Neural cell (in vitro differentiated cells): ENCODE results near the gene USP27X.
A peak's percentile ranks its signal among the peaks of the same experiment; 100 is the strongest.

Experiments
- EP300 ChIP-seq: fragments of 450-650 bp; conservative IDR thresholded peaks from 2 replicates; pipeline ENCODE4 v1.6.1; 2014; ENCODE audit warnings: antibody characterized with exemption, mild to moderate bottlenecking, moderate library complexity; ENCODE audit not compliant: poor library complexity, severe bottlenecking
- EZH2 ChIP-seq: fragments of 200-600, 300-800 bp; shearing (Covaris generic), sonication (generic); IDR thresholded peaks from 2 replicates; pipeline ENCODE4 v1.6.1; 2014; ENCODE audit warnings: antibody characterized with exemption, low read length, borderline replicate concordance, mild to moderate bottlenecking; ENCODE audit not compliant: insufficient read depth, poor library complexity, severe bottlenecking
- MXI1 ChIP-seq: fragments of 450-650 bp; conservative IDR thresholded peaks from 2 replicates; pipeline ENCODE4 v1.6.1; 2014; ENCODE audit warnings: antibody characterized with exemption, mild to moderate bottlenecking; ENCODE audit not compliant: poor library complexity, severe bottlenecking
- POLR2AphosphoS5 ChIP-seq: IDR thresholded peaks from 2 replicates; pipeline ENCODE4 v1.6.1; 2012
- RAD21 ChIP-seq: fragments of 450-650 bp; conservative IDR thresholded peaks from 2 replicates; pipeline ENCODE4 v1.6.1; 2014; ENCODE audit warnings: antibody characterized with exemption, mild to moderate bottlenecking, moderate library complexity
- REST ChIP-seq: IDR thresholded peaks from 2 replicates; pipeline ENCODE4 v1.6.1; 2012; ENCODE audit warnings: borderline replicate concordance
- SMC3 ChIP-seq: fragments of 450-650 bp; conservative IDR thresholded peaks from 2 replicates; pipeline ENCODE4 v1.6.1; 2014; ENCODE audit warnings: antibody characterized with exemption, mild to moderate bottlenecking, moderate library complexity; ENCODE audit not compliant: poor library complexity
- TAF1 ChIP-seq: IDR thresholded peaks from 2 replicates; pipeline ENCODE4 v1.6.1; 2012; ENCODE audit warnings: low read depth
- TF ChIP-seq, protein P1 (sequence below): fragments of 450-650 bp; IDR thresholded peaks from 2 replicates; pipeline ENCODE4 v1.5.1; 2014; ENCODE audit warnings: antibody characterized with exemption, mild to moderate bottlenecking, moderate library complexity; ENCODE audit not compliant: poor library complexity, severe bottlenecking

GRCh38 chrX:49838374-49838773, 40.9 kb upstream of the USP27X start:
- TF ChIP-seq RAD21, result peak; percentile 79
- TF ChIP-seq POLR2AphosphoS5, result no peak
- TF ChIP-seq EZH2, result no peak
- TF ChIP-seq, protein P1, sequence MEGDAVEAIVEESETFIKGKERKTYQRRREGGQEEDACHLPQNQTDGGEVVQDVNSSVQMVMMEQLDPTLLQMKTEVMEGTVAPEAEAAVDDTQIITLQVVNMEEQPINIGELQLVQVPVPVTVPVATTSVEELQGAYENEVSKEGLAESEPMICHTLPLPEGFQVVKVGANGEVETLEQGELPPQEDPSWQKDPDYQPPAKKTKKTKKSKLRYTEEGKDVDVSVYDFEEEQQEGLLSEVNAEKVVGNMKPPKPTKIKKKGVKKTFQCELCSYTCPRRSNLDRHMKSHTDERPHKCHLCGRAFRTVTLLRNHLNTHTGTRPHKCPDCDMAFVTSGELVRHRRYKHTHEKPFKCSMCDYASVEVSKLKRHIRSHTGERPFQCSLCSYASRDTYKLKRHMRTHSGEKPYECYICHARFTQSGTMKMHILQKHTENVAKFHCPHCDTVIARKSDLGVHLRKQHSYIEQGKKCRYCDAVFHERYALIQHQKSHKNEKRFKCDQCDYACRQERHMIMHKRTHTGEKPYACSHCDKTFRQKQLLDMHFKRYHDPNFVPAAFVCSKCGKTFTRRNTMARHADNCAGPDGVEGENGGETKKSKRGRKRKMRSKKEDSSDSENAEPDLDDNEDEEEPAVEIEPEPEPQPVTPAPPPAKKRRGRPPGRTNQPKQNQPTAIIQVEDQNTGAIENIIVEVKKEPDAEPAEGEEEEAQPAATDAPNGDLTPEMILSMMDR, result peak; percentile 75
- no peak for TF ChIP-seq TAF1
- TF ChIP-seq REST, result no peak
- TF ChIP-seq MXI1, result no peak
- peak; percentile 72 for TF ChIP-seq SMC3
- TF ChIP-seq EP300, result no peak
